Measurements from ENCODE around the gene TRIM69. TPM values are rescaled to one million over a fixed set of nuclear protein-coding genes. Genes with fewer than 3 reads are reported as not detected.
A peak's percentile ranks its signal among the peaks of the same experiment; 100 is the strongest.
"Not testable (repeated sequence)": the region's sequence is repeated elsewhere in the genome, so short reads cannot be mapped to it uniquely, and the experiment has no call there.

The TRIM69 gene
- total RNA-seq, 1 donor, result 17.9 TPM

GRCh38 chr15:44726568-44727484 is 9.5 kb upstream of the TRIM69 start:
- H3K4me3 ChIP-seq (ENCODE audit: low read depth, low read length), result peak overlapping the region; percentile 17
- TF ChIP-seq CTCF (IDR thresholded peaks at IDR 0.05; ENCODE audit: insufficient read depth, low read length), result no peak
- peak; percentile 92 for DNase-seq (ENCODE audit: low read depth)

DNA sequence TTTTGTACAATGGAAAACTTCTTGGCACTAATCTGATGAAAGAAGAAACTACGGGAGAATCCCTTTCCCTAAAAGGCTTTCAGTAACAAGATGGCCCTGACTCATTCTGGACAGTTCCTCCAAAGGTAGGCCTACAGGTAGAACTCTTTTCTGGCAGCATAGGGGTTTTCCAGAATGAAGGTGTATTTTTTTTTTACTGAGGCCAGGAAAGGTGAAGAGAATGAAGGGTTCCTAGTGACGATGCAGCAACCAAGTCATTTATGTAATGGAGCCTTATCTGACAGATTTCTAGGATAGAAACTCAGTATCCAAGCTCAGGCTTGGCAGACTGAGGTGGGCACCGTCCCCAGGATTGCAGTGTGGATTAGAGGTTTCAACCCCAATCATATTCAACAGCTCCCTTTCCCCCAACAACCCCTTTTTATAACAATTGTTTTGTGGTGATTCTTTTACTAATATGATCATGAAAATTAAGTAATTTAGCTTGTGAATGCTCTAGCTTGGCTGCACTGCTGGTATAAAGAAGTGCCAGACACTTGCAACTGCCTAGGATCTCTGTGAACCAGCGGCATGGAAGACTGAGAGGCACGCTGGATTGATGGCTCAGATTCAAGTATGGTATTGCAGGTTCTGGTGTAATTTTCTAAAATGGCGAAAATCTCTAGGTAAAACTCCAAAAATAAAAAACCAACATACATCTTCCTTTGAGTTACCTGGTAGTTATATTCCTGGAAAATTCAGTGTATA is 8.7 kb upstream of the TRIM69 start:
- TF ChIP-seq CTCF (IDR thresholded peaks at IDR 0.05; ENCODE audit: insufficient read depth, low read length), result no peak
- no peak overlapping the region for H3K4me3 ChIP-seq (ENCODE audit: low read depth, low read length)
- no peak for DNase-seq (ENCODE audit: low read depth)

DNA sequence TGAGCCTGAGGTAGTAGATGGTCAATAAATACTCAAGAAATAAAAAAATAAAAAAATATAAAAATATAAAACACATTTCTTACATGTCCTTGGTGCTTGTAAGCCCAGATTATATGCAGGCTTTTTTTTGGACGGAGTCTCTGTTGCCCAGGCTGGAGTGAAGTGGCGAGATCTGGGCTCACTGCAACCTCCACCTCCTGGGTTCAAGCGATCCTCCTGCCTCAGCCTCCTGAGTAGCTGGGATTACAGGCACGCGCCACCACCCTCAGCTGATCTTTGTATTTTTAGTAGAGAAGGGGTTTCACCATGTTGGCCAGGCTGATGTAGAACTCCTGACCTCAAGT is 8.1 kb upstream of the TRIM69 start:
- DNase-seq (ENCODE audit: low read depth), result not testable (repeated sequence)
- H3K4me3 ChIP-seq (ENCODE audit: low read depth, low read length), result peak overlapping the region; percentile 32

GRCh38 chr15:44728576-44729407 is 7.5 kb upstream of the TRIM69 start:
- peak overlapping the region; percentile 96 for H3K4me3 ChIP-seq (ENCODE audit: low read depth, low read length)
- DNase-seq (ENCODE audit: low read depth), result peak; percentile 99
- no peak for TF ChIP-seq CTCF (IDR thresholded peaks at IDR 0.05; ENCODE audit: insufficient read depth, low read length)

DNA sequence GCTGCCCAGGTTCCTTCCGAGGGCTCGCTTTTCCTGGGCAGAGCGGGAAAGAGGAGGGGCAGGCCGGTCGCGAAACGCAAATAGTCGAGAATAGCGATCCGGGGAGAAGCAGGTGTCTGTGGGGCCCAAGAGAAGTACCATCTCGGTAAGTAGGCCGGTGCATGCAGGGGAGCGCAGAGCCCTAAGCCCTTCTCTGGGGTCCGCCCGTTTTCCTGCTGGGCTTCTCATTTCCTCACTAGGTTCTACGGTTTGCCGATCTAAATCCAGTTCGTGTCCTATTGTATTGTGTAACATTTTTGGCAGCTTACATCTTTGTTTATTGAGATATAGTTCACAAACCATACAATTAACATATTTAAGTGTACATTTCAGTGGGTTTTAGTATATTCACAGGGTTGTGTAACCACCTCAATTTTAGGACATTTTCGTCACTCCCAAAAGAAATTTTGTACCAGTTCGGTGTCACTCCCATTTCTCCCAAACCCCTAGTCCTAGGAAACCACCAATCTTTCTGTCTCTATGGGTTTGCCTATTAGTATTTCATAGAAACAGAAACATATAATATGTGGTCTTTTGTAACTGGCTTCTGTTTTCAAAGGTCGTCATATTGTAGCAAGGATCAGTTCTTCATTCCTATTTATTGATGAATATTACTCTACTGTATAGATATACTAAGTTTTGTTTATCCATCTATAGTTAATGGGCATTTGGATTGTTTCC is 6.8 kb upstream of the TRIM69 start:
- DNase-seq (ENCODE audit: low read depth), result peak; percentile 44
- peak overlapping the region; percentile 96 for H3K4me3 ChIP-seq (ENCODE audit: low read depth, low read length)
- TF ChIP-seq CTCF (IDR thresholded peaks at IDR 0.05; ENCODE audit: insufficient read depth, low read length), result no peak

DNA sequence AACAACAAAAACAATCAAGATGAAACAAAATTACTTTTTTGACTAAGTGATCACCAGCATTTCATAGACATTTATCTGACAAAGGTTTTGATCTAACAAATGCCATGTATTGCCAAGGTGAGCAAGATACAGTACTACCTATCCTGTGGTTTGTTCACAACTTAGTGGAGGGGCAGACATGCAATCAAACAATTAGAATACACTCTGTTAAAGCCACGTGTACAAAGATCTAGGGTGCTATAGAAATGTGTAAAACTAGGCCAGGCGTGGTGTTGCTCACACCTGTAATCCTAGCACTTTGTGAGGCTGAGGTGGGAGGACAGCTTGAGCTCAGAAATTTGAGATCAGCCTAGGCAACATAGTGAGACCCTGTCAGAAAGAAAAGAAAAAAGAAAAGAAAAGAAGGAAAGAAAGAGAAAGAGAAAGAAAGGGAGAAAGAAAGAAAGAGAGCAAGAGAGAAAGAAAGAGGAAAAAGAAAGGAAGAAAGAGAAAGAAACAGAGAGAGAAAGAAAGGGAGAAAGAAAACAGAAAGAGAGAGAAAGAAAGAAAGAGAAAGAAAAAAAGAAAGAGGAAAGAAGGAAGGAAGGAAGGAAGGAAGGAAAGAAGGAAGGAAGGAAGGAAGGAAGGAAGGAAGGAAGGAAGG is 1.4 kb upstream of the TRIM69 start:
- no peak overlapping the region for H3K4me3 ChIP-seq (ENCODE audit: low read depth, low read length)
- no peak for TF ChIP-seq CTCF (IDR thresholded peaks at IDR 0.05; ENCODE audit: insufficient read depth, low read length)
- no peak for DNase-seq (ENCODE audit: low read depth)

Measured in fibroblast of the aortic adventitia (primary cell).